ENCODE measurements around the gene CA11. TPM values are rescaled to one million over a fixed set of nuclear protein-coding genes. Genes with fewer than 3 reads are reported as not detected.
A peak's percentile ranks its signal among the peaks of the same experiment; 100 is the strongest.

The CA11 gene
- total and polyA plus RNA-seq, 2 of the 8 experiments (the other 6 are each of a cell fraction or from before 2014, with no cell fraction given) = 51.7 to 71.4 TPM

GRCh38 chr19:48618916-48619691 lies 26.9 kb downstream of the CA11 start, which contains the start of the genes RPL18 and SPHK2 (continued):
- TF ChIP-seq BCL11A (IDR thresholded peaks at IDR 0.05; ENCODE audit: low read depth in 2 of 2, low read length in 2 of 2) = no peak
- peak; percentile 49; the same call in 1 of the 2 replicates for TF ChIP-seq GABPA (IDR thresholded peaks at IDR 0.05; ENCODE audit: borderline replicate concordance, insufficient read depth, low read length)
- TF ChIP-seq, protein P1, sequence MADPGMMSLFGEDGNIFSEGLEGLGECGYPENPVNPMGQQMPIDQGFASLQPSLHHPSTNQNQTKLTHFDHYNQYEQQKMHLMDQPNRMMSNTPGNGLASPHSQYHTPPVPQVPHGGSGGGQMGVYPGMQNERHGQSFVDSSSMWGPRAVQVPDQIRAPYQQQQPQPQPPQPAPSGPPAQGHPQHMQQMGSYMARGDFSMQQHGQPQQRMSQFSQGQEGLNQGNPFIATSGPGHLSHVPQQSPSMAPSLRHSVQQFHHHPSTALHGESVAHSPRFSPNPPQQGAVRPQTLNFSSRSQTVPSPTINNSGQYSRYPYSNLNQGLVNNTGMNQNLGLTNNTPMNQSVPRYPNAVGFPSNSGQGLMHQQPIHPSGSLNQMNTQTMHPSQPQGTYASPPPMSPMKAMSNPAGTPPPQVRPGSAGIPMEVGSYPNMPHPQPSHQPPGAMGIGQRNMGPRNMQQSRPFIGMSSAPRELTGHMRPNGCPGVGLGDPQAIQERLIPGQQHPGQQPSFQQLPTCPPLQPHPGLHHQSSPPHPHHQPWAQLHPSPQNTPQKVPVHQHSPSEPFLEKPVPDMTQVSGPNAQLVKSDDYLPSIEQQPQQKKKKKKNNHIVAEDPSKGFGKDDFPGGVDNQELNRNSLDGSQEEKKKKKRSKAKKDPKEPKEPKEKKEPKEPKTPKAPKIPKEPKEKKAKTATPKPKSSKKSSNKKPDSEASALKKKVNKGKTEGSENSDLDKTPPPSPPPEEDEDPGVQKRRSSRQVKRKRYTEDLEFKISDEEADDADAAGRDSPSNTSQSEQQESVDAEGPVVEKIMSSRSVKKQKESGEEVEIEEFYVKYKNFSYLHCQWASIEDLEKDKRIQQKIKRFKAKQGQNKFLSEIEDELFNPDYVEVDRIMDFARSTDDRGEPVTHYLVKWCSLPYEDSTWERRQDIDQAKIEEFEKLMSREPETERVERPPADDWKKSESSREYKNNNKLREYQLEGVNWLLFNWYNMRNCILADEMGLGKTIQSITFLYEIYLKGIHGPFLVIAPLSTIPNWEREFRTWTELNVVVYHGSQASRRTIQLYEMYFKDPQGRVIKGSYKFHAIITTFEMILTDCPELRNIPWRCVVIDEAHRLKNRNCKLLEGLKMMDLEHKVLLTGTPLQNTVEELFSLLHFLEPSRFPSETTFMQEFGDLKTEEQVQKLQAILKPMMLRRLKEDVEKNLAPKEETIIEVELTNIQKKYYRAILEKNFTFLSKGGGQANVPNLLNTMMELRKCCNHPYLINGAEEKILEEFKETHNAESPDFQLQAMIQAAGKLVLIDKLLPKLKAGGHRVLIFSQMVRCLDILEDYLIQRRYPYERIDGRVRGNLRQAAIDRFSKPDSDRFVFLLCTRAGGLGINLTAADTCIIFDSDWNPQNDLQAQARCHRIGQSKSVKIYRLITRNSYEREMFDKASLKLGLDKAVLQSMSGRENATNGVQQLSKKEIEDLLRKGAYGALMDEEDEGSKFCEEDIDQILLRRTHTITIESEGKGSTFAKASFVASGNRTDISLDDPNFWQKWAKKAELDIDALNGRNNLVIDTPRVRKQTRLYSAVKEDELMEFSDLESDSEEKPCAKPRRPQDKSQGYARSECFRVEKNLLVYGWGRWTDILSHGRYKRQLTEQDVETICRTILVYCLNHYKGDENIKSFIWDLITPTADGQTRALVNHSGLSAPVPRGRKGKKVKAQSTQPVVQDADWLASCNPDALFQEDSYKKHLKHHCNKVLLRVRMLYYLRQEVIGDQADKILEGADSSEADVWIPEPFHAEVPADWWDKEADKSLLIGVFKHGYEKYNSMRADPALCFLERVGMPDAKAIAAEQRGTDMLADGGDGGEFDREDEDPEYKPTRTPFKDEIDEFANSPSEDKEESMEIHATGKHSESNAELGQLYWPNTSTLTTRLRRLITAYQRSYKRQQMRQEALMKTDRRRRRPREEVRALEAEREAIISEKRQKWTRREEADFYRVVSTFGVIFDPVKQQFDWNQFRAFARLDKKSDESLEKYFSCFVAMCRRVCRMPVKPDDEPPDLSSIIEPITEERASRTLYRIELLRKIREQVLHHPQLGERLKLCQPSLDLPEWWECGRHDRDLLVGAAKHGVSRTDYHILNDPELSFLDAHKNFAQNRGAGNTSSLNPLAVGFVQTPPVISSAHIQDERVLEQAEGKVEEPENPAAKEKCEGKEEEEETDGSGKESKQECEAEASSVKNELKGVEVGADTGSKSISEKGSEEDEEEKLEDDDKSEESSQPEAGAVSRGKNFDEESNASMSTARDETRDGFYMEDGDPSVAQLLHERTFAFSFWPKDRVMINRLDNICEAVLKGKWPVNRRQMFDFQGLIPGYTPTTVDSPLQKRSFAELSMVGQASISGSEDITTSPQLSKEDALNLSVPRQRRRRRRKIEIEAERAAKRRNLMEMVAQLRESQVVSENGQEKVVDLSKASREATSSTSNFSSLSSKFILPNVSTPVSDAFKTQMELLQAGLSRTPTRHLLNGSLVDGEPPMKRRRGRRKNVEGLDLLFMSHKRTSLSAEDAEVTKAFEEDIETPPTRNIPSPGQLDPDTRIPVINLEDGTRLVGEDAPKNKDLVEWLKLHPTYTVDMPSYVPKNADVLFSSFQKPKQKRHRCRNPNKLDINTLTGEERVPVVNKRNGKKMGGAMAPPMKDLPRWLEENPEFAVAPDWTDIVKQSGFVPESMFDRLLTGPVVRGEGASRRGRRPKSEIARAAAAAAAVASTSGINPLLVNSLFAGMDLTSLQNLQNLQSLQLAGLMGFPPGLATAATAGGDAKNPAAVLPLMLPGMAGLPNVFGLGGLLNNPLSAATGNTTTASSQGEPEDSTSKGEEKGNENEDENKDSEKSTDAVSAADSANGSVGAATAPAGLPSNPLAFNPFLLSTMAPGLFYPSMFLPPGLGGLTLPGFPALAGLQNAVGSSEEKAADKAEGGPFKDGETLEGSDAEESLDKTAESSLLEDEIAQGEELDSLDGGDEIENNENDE (IDR thresholded peaks at IDR 0.05; ENCODE audit: insufficient replicate concordance, low read length) = no peak
- peak; percentile 99 for TF ChIP-seq TAF1 (IDR thresholded peaks at IDR 0.05; ENCODE audit: low read depth, low read length)
- no peak for TF ChIP-seq SUZ12 (IDR thresholded peaks at IDR 0.05; ENCODE audit: low read length)
- no peak for TF ChIP-seq USF2 (IDR thresholded peaks at IDR 0.05; ENCODE audit: low read length)

All from H1 (cell line).